Activated CD4-positive, alpha-beta T cell treated with anti-CD3 and anti-CD28 coated beads, Interleukin-2, amount 50 U/mL, for 4 hours (primary cell): ENCODE data around the gene ERAP2.
A peak's percentile ranks its signal among the peaks of the same experiment; 100 is the strongest.

Experiments
- DNase-seq, 2 experiments: peaks; one replicate each; pipeline ENCODE4 v3.0.0-alpha.2; 2020

The ERAP2 gene

GRCh38 chr5:96933764-96934707 lies 57.7 kb downstream of the ERAP2 start:
- DNase-seq = no peak

- DNase-seq = peak; percentile 82 to 85
Measured at GRCh38 chr5:96934708-96935558, 58.6 kb downstream of the ERAP2 start.

- peak; percentile 91 to 92 for DNase-seq
Measured at GRCh38 chr5:96935559-96936430, 59.5 kb downstream of the ERAP2 start, which contains the start of gene LNPEP. Gene LNPEP (plus strand): TSS chr5:96936080. CDS start chr5:96936156, 76 bp downstream.

GRCh38 chr5:96936431-96937320 lies 60.4 kb downstream of the ERAP2 start:
- peak; percentile 18 to 24 for DNase-seq

DNA sequence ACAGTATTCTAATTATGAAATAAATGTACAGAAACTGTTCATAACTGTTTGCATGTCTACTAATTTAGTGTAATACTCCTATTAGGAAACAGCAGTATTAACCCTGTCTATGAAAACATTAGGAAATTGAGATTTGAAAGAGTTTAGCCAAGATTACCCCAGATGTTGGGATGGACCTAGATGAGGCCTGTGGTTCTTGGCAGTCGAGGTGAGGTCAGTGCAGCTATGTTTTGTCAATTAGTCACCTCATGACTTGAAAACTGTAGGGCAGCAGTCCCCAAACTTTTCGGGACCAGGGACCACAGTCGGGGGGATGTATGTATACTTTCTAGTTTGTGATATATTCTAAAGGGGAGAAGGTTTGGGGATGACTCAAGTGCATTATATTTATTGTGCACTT lies 64.3 kb downstream of the ERAP2 start:
- DNase-seq = no peak

DNA sequence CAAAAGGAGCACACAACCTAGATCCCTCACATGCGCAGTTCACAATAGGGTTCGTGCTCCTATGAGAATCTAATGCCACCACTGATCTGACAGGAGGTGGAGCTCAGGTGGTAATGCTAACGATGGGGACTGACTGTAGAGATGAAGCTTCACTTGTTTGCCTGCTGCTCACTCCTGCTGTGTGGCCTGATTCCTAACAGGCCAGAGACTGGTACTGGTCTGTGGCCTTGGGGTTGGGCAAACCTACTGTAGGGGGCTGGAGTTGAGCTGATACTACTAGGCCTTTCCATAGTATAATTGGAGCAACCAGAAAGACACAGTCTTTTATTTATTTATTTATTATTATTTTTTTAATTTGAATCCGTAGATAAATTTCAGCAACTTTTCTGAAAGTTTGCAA lies 64.8 kb downstream of the ERAP2 start:
- DNase-seq = no peak

DNA sequence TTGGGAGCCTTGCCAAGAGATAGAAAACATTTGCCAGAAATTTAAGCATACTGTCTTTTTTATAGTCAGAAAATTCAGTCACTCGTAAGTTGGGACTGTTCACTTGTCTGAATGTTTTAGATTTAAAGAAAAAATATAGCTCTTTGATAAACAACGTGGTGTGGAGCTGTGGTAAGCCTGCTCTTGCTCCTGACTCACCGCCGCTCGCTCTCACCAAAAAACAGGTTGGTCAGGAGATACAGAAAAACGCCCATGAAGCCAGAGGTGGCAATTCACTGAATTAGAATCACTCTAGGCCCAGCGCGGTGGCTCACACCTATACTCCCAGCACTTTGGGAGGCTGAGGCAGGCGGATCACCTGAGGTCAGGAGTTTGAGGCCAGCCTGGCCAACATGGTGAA lies 65.8 kb downstream of the ERAP2 start:
- DNase-seq = no peak

GRCh38 chr5:96942911-96943310 lies 66.6 kb downstream of the ERAP2 start:
- no peak for DNase-seq

- no peak for DNase-seq
Measured at GRCh38 chr5:96943799-96944198, 67.5 kb downstream of the ERAP2 start.

DNA sequence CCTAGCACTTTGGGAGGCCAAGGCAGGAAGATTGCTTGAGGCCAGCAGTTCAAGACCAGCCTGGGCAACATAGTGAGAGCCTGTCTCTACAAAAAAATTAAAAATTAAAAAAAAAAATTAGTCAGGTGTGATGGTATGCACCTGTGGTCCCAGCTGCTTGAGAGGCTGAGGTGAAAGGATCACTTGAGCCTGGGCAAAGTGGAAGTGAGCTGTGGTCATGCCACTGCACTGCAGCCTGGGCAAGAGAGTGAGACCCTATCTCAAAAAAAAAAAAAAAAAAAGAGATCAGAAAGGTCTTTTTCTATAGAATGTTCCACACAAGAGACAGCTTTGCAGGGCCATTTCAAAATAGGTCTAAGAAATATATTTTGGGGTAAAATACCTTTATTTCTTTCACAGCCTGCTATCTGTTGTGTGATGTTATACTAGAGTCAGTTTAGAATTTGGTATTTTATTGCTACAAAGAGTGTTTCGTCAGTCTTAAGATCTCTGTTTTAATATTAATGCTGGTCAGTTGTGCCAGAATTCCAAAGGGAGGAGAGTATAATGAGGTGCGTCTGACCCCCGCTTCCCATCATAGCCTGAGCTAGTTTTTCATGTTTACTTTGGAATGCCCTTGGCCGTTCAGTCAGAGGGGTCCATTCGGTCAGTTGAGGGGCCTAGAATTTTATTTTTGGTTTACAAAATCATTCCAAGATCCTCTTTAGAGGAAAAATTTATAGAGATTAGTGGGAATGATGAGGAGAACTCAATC lies 69.0 kb downstream of the ERAP2 start:
- no peak for DNase-seq

DNA sequence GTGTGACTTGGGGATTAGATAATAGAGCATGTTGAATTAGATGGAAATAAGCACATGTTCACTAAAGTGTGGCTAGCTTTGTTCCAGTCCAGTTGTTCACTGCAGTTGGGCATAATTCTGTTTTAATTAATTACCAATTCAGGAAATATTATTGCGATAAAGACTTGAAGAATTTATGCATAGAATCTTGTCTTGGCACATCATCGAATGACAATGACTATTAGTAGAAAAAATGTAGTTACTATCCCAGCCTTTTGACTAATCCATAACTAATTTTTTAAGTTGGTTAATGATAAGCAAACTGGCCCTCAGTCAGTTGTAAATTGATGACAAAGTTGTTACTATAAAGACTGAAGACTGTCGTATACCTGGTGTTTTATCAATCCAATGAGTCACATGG lies 70.1 kb downstream of the ERAP2 start:
- no peak for DNase-seq

DNA sequence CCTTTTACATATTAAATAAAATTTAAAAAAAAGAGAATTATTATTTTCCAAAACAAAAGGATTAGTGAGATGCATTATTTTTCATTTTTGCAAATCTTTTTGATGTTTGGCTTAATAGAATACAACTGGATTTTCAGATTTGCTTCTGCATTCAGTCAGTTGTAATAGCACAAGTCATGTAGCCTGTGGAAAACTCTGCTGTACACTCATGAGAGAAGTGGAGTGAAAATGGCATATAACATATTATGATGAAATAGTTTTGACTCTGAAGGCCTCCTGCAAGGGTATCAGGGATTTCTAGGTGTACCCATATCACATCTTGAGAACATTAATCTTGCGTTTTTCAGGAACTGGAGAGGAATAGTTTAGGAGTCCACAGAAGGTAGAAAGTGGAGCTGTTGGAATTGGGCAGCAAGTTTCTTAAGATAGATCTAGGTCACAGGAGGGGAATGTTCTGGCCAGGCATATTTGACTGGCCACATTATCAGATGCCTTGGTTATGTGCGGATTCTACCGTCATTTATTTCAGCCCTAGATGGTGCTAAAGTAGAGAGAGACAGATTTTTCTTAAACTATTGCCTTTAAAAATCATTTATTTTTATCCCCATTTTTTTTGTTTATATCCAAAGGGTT lies 75.9 kb downstream of the ERAP2 start:
- DNase-seq = no peak

DNA sequence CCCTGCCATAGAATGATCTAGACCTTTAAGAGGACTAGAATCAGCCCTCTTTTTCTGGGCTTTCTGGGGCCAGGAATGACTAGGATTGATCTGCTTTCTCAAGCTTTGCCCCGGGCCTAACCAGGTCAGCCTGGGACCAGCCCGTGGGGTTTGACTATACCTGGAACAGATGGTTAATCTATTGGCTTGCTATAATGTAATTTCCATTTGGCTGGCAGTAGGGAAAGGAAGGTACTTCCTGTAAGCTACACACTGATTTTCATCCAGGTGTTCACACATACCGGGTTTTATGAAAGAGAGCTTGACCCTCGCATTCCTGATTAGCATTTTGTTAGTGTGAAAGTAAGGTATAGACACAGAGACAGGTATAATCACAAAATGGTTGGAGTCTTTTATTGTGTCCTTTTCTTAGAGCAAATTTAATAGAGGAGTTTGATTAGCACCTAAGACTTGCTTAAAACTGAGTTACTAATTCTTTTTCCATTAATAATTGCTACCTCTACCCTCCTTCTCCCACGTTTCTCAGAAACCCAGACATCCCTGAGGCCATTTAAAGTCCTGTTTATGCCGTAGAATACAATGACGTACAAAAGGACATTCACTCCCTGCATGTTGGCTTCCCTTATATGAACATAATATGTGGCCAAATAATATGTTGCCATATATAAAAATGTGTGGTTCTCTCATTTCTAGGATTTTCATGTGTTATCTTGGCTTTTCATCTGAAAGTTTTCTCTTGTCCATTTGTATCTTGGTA lies 76.9 kb downstream of the ERAP2 start:
- DNase-seq = no peak

DNA sequence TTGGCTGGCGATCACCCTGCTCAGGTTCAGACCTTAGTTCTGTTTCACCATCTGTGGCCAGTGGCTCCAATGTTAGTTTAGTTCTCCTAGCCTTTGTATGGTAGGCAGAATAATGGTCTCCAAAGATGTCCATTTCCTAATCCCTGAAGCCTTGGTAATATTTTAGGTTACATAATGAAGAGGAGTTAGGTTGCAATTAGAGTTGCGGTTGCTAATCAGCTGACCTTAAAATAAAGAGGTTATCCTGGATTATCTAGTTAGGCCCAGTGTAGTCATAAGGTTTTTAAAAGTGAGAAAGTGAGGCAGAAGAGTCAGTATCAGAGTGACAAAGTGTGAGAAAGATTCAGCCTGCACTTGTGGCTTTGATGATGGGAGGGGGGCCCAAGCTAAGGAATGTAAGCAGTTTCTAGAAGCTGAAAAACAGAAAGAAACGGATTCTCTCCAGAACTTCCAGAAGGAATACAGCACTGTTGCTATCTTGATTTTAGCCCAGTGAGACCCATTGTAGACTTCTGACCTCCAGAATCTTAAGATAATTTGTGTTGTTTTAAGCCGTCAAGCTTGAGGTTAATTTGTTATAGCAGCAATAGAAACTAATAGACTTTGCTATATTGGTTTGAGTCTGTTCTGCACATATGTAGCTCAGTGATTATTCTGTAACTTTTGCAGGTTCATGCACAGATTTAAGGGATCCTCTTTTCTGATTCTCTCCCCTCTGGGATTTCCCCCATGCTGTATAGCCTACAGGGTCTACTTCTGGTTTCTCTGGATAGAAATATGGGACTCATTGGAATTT lies 81.2 kb downstream of the ERAP2 start:
- no peak for DNase-seq

DNA sequence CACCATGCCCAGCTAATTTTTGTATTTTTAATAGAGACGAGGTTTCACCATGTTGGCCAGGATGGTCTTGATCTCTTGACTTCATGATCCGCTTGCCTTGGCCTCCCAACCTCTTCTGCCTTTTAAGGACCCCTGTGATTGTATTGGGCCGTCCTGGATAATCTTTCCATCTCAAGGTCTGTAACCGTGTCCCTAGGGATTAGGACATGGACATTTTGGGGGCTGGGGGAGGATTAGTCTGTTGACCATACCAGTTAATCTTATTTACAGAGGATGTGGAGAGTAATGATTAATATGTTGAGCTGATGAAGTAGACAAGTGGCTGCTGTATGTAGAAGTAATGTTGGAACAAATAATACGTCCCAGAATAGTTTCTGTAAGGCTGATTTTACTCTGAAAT lies 82.7 kb downstream of the ERAP2 start:
- DNase-seq = no peak

- no peak for DNase-seq
Measured at GRCh38 chr5:96961053-96961452, 84.8 kb downstream of the ERAP2 start.

- no peak for DNase-seq
Measured at GRCh38 chr5:96962540-96962991, 86.3 kb downstream of the ERAP2 start.

- DNase-seq = peak in 1 of 2 experiments; percentile 10
Measured at GRCh38 chr5:96963267-96963666, 87.0 kb downstream of the ERAP2 start.

- no peak for DNase-seq
Measured at GRCh38 chr5:96966801-96967200, 90.5 kb downstream of the ERAP2 start.
